OCI-LY7 (cell line): Measurements from ENCODE around the gene DCAF11.

ENCODE experiments used
- EZH2phosphoT487 ChIP-seq: fragments of 200-600 bp; sonication (generic); IDR thresholded peaks from 2 replicates; pipeline ENCODE4 v1.6.1; 2018; ENCODE audit warnings: low read depth, borderline replicate concordance, mild to moderate bottlenecking, mixed run types, antibody characterized with exemption, low read length, moderate library complexity, mixed read lengths
- TF ChIP-seq, protein P1 (sequence below): fragments of 200-600 bp; sonication (generic); conservative IDR thresholded peaks from 2 replicates; pipeline ENCODE4 v1.5.1; 2014; ENCODE audit warnings: mild to moderate bottlenecking, antibody characterized with exemption, low read length, moderate library complexity, mixed read lengths

DNA sequence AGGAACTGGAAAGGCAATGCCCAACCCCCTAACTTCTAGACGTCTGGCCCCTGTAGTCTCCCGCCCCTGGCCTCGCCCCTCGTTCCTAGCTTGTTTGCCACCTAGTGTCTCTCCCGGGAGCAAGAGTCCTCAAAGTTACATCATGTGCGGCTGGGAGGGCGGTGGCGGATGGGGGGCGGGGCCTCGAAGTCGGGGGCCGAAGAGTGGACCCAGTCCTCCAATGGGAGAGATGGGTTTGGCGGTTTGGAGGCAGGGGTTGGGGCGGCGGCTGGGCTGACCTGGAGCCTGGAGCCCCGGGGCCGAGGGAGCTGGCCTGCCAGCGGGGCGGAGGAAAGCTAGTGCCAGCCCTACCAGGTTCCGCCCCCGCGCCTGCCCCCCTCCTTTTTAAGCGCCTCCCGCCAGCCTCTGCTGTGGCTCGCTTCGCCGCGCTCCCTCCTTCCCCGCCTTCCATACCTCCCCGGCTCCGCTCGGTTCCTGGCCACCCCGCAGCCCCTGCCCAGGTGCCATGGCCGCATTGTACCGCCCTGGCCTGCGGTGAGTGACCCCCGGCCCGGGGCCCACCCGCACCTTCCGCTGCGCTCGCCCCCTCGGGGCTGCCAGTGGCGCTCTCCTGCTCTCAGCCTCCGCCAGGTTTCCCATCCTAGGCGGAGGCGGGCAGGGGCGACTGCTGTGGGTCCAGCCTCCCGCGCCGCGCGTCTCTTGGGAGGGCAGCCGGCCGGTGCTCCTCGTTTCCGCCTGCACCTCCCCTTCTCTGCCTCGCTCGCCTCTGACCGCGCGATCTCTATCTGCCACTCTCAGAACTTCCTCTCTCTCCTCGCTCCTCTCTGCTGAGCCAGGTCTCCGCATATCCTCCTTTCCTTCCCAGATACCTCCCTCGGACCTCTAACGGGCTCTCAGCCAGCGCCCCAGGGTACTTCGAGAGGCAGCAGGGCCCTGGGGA lies 20.4 kb upstream of the DCAF11 start, which contains the start of gene PCK2:
- TF ChIP-seq, protein P1, sequence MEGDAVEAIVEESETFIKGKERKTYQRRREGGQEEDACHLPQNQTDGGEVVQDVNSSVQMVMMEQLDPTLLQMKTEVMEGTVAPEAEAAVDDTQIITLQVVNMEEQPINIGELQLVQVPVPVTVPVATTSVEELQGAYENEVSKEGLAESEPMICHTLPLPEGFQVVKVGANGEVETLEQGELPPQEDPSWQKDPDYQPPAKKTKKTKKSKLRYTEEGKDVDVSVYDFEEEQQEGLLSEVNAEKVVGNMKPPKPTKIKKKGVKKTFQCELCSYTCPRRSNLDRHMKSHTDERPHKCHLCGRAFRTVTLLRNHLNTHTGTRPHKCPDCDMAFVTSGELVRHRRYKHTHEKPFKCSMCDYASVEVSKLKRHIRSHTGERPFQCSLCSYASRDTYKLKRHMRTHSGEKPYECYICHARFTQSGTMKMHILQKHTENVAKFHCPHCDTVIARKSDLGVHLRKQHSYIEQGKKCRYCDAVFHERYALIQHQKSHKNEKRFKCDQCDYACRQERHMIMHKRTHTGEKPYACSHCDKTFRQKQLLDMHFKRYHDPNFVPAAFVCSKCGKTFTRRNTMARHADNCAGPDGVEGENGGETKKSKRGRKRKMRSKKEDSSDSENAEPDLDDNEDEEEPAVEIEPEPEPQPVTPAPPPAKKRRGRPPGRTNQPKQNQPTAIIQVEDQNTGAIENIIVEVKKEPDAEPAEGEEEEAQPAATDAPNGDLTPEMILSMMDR, result peak; percentile 24; the same call in 1 of the 2 replicates
- no peak for TF ChIP-seq EZH2phosphoT487
